Gastroesophageal sphincter (tissue), 4 donors: ENCODE data around the gene FBXW4. TPM values are rescaled to one million over a fixed set of nuclear protein-coding genes. Genes with fewer than 3 reads are reported as not detected.

Experiments
- ATAC-seq: fragments of 150-250 bp; one replicate; pipeline ENCODE4 v1.9.1; 2016; ENCODE audit warnings: mild to moderate bottlenecking, moderate library complexity
- H3K27ac ChIP-seq, 4 donors: fragments of 200-600 bp; sonication (generic) in 3 of 4; 1 replicate in 3 of 4; 2 replicates in 1 of 4; pipeline ENCODE4 v1.5.1; 2016 to 2019
- H3K27me3 ChIP-seq: fragments of 200-600 bp; sonication (generic); one replicate; pipeline ENCODE4 v1.5.1; 2019
- H3K36me3 ChIP-seq, 2 donors: fragments of 200-600 bp; sonication (generic); one replicate each; pipeline ENCODE4 v1.5.1; 2019; ENCODE audit warnings: control low read depth in 1 of 2
- H3K4me1 ChIP-seq, 3 donors: fragments of 200-600 bp; sonication (generic); 1 replicate in 2 of 3; 2 replicates in 1 of 3; pipeline ENCODE4 v1.5.1; 2016 to 2019; ENCODE audit warnings: control low read depth in 2 of 3
- H3K4me3 ChIP-seq, 2 donors: fragments of 200-600 bp; sonication (generic); one replicate each; pipeline ENCODE4 v1.5.1; 2019; ENCODE audit warnings: mild to moderate bottlenecking in 1 of 2, moderate library complexity in 1 of 2
- H3K9me3 ChIP-seq, 3 donors: fragments of 200-600 bp; sonication (generic); one replicate each; pipeline ENCODE4 v1.5.1; 2017 to 2019; ENCODE audit warnings: control low read depth in 2 of 3
- EP300 ChIP-seq: sonication (generic); formaldehyde crosslinking; IDR thresholded peaks from one replicate; pipeline ENCODE4 v1.6.1; 2017; ENCODE audit warnings: antibody characterized with exemption, mild to moderate bottlenecking
- POLR2A ChIP-seq, 2 donors: fragments of 450-650 bp; IDR thresholded peaks; one replicate each; pipeline ENCODE4 v1.6.1; 2017; ENCODE audit warnings: antibody characterized with exemption in 2 of 2, mild to moderate bottlenecking in 2 of 2, moderate library complexity in 1 of 2
- POLR2AphosphoS5 ChIP-seq: sonication (generic); formaldehyde crosslinking; IDR thresholded peaks from one replicate; pipeline ENCODE4 v1.6.1; 2017; ENCODE audit warnings: antibody characterized with exemption
- WGBS, 2 donors: methylation state at CpG; one replicate each; pipeline ENCODE4 v1.1.5; 2018; ENCODE audit warnings: low coverage in 1 of 2; 5-methylcytosine and 5-hydroxymethylcytosine counted together
- total RNA-seq, 4 donors: library from RNA; depleted of rRNA; stranded (reverse); fragments of >200 nt; gene quantifications; one replicate each; pipeline ENCODE4 v1.1.0, GENCODE V29; 2016
- TF ChIP-seq, protein P1 (sequence below), 4 experiments: fragments of 200-600 bp in 2 of 4; fragments of 450-650 bp in 2 of 4; sonication (generic) in 1 of 4; IDR thresholded peaks; one replicate each; pipeline ENCODE4 v1.5.1; 2017 to 2019; ENCODE audit warnings: antibody characterized with exemption in 4 of 4, mild to moderate bottlenecking in 2 of 4, moderate library complexity in 2 of 4

FBXW4 gene
- total RNA-seq, 4 donors from 2014 or later, result 85.4 to 131 (median 112) TPM

DNA sequence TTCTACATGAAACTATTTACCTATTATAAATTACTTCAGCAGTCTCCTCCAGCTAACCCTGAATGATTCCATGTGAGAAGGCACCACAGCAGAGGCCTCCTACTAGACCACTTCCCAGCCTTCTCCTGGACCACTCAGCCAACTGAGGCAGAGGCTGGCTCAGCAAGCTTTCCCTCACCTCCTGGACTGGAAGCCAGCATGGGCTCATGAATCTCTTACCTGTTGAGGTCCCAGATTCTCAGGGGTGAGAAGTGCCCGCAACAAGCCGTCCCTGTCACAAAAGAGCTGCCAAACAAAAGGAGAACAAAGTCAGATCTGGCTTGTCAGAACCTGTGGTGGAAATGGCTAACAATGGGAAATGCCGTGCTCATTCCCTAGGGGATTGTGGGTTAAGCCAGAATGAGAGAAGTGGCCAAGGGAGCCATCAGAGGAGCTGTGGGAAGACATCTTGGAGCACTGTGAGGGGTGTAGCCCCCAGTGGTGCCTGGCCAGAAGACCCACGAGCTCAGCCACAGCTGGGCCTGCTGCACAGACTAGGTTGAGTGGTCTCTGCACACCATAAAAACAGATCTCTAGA, 70.4 kb downstream of the FBXW4 start:
- H3K4me3 ChIP-seq, result no peak overlapping the region
- H3K36me3 ChIP-seq, result peaks cover 0 to 85% of the 10 kb centered on the region in 2 donors
- WGBS, 2 donors, result 70 to 100% methylated on average over 1 to 4 of the region's 4 CpGs
- no peak for TF ChIP-seq POLR2AphosphoS5
- TF ChIP-seq POLR2A (IDR thresholded peaks at IDR 0.05), result no peak
- TF ChIP-seq EP300, result no peak
- TF ChIP-seq, protein P1, sequence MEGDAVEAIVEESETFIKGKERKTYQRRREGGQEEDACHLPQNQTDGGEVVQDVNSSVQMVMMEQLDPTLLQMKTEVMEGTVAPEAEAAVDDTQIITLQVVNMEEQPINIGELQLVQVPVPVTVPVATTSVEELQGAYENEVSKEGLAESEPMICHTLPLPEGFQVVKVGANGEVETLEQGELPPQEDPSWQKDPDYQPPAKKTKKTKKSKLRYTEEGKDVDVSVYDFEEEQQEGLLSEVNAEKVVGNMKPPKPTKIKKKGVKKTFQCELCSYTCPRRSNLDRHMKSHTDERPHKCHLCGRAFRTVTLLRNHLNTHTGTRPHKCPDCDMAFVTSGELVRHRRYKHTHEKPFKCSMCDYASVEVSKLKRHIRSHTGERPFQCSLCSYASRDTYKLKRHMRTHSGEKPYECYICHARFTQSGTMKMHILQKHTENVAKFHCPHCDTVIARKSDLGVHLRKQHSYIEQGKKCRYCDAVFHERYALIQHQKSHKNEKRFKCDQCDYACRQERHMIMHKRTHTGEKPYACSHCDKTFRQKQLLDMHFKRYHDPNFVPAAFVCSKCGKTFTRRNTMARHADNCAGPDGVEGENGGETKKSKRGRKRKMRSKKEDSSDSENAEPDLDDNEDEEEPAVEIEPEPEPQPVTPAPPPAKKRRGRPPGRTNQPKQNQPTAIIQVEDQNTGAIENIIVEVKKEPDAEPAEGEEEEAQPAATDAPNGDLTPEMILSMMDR (IDR thresholded peaks at IDR 0.05), result no peak
- H3K27me3 ChIP-seq, result no peaks in the 10 kb centered on the region
- no peak overlapping the region for H3K27ac ChIP-seq
- ATAC-seq, result no peak
- H3K9me3 ChIP-seq, result no peaks in the 10 kb centered on the region
- H3K4me1 ChIP-seq, result no peaks in the 10 kb centered on the region

DNA sequence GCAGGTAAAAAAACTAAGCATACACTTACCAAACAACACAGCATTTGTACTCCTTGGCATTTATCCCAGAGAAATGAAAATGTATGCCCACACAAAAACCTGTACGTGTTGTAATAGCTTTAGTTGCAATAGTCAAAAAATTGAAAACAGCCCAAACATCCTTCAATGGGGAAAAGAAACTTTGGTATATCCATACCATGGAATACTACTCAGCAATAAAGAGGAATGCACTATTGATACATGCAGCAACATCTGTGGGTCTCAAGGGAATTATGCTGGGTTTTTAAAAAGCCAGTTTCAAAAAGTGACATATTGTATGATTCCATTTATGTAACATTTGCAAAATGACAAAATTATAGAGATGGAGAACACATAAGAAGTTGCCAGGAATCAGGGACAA, 71.4 kb downstream of the FBXW4 start:
- WGBS, 2 donors, result 63 to 74% methylated on average over 1 of the region's 1 CpG
- no peaks in the 10 kb centered on the region for H3K9me3 ChIP-seq
- H3K27ac ChIP-seq, result no peak overlapping the region
- H3K4me1 ChIP-seq, result no peaks in the 10 kb centered on the region
- no peaks in the 10 kb centered on the region for H3K27me3 ChIP-seq
- no peak overlapping the region for H3K4me3 ChIP-seq
- no peak for TF ChIP-seq EP300
- TF ChIP-seq, protein P1 (IDR thresholded peaks at IDR 0.05), result no peak
- no peak for TF ChIP-seq POLR2A (IDR thresholded peaks at IDR 0.05)
- TF ChIP-seq POLR2AphosphoS5, result no peak
- ATAC-seq, result no peak
- H3K36me3 ChIP-seq, result peaks cover 0 to 89% of the 10 kb centered on the region in 2 donors

DNA sequence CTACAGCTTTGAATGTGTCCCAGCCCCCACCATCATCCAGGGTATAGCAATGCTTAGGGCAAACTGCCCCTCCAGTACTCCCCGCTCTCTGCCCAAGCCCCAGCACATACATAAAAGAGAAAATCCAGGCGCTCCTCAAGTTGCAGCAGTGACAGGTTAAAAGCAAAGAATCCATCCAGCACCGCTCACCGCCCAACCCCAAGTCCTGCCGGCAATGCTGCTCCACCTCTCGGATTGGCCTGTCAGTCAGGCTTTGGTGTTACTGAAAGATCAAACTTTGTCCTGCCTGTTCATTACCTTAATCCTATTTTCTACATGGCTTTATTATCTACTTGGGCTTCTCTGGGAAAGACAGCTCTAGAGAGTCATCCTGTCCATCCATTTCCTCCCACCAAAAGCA, 75.0 kb downstream of the FBXW4 start:
- no peak overlapping the region for H3K27ac ChIP-seq
- H3K9me3 ChIP-seq, result no peaks in the 10 kb centered on the region
- WGBS, 2 donors, result 83 to 92% methylated on average over 2 to 6 of the region's 6 CpGs
- H3K4me1 ChIP-seq, result no peaks in the 10 kb centered on the region
- no peaks in the 10 kb centered on the region for H3K27me3 ChIP-seq
- no peak for ATAC-seq
- TF ChIP-seq POLR2AphosphoS5, result no peak
- TF ChIP-seq, protein P1 (IDR thresholded peaks at IDR 0.05), result no peak
- TF ChIP-seq POLR2A (IDR thresholded peaks at IDR 0.05), result no peak
- no peak for TF ChIP-seq EP300
- no peak overlapping the region for H3K4me3 ChIP-seq
- peaks cover 0 to 97% of the 10 kb centered on the region in 2 donors for H3K36me3 ChIP-seq

DNA sequence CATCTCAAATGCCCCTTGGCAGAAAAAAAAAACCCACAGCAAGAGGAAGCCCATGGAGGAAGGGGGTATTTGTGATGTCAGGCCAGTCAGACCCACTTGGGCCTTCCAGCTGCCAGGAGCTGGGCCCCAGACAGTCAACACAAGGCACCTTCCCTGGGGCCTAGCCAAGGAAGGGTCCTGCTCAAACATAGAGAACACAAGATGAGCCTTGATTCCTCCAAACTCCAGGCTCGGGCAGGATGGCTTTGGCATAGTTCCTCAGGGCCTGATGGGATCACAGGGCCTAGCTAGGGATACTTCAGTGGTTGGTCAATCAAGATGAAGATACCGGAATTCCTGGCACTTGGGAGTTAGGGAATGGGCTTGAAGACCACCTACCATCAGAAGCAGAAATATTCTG, 76.1 kb downstream of the FBXW4 start:
- TF ChIP-seq, protein P1 (IDR thresholded peaks at IDR 0.05), result no peak
- TF ChIP-seq POLR2AphosphoS5, result no peak
- no peak for TF ChIP-seq POLR2A (IDR thresholded peaks at IDR 0.05)
- TF ChIP-seq EP300, result no peak
- no peaks in the 10 kb centered on the region for H3K9me3 ChIP-seq
- H3K36me3 ChIP-seq, result peaks cover 0 to 91% of the 10 kb centered on the region in 2 donors
- no peaks in the 10 kb centered on the region for H3K4me1 ChIP-seq
- no peak overlapping the region for H3K4me3 ChIP-seq
- no peak for ATAC-seq
- WGBS, 2 donors, result 40% methylated on average over 1 of the region's 2 CpGs; no CpG with 5 or more reads in 1 of the 2 donors
- H3K27me3 ChIP-seq, result no peaks in the 10 kb centered on the region
- H3K27ac ChIP-seq, result no peak overlapping the region

DNA sequence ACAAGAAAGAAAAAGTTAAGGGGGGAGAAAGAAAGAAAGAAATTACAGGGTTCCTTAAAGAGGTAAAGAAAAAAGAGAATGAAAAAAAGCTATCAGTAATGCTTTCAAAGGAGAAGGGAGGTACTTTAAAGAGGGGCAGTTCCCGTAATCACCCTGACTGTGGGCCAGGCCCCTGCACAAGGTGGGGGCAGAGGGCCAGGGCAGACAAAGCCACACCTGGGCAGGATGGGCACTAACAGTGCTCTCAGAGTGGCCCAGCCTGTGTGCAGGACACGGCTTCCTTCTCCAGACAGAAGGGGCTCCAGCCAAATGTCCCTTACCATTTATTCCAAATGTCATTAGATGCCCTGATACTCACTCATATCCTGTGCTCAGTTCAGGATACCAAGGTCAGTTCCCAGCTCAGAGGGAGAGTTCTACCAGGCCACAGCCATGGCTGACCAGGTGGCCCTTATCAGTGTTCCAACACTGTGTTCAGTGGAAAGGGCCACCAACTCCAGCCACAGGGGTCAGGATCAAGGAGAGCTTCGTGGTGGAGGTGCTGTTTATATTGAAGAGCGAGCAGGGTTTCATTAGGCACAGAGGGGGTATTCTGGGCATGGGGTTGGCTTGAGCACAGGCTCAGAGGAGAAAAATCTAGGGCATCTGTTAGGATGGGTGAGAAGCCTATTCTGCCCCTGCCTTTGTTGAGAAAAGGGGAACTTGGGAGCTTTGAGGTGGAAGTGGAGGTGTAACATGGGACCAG, 77.0 kb downstream of the FBXW4 start:
- WGBS, 2 donors, result 73% methylated on average over 3 of the region's 4 CpGs; no CpG with 5 or more reads in 1 of the 2 donors
- no peak for ATAC-seq
- Histone ChIP-seq H3K27ac (no peak overlapping the region), H3K4me1 (no peaks in the 10 kb centered on the region), H3K27me3 (no peaks in the 10 kb centered on the region), H3K36me3 (peaks cover 0 to 86% of the 10 kb centered on the region in 2 donors), H3K4me3 (no peak overlapping the region), H3K9me3 (no peaks in the 10 kb centered on the region)
- TF ChIP-seq POLR2A (IDR thresholded peaks at IDR 0.05) (no peak), POLR2AphosphoS5 (no peak), EP300 (no peak)
- TF ChIP-seq, protein P1 (IDR thresholded peaks at IDR 0.05), result no peak
